Activated T-helper 1 cell treated with anti-CD3 and anti-CD28 coated beads, Interleukin-12 subunit alpha, Interleukin-12 subunit beta, Interleukin-2, Interleukin-4 antibody, amounts not matched to agents 30 ng/mL and 10 ng/mL and 1 ng/mL, durations not matched to agents 14 hours and 24 hours and 36 hours (primary cell): ENCODE data around the gene CNTFR. TPM values are rescaled to one million over a fixed set of nuclear protein-coding genes. Genes with fewer than 3 reads are reported as not detected.
A peak's percentile ranks its signal among the peaks of the same experiment; 100 is the strongest.

Experiments used
- DNase-seq: peaks from one replicate; pipeline ENCODE4 v3.0.0; 2021; ENCODE audit warnings: low spot score
- H3K27ac Mint-ChIP-seq: one replicate; pipeline ENCODE4 v1.8.0; 2021; ENCODE audit warnings: mild to moderate bottlenecking, mixed read lengths
- H3K27me3 Mint-ChIP-seq: one replicate; pipeline ENCODE4 v1.8.0; 2022; ENCODE audit warnings: mild to moderate bottlenecking, moderate library complexity, mixed read lengths; ENCODE audit not compliant: insufficient read depth
- H3K36me3 Mint-ChIP-seq: one replicate; pipeline ENCODE4 v1.8.0; 2021; ENCODE audit warnings: low read depth, mixed read lengths
- H3K4me1 Mint-ChIP-seq: one replicate; pipeline ENCODE4 v1.8.0; 2021; ENCODE audit warnings: low read depth, mixed read lengths
- H3K4me3 Mint-ChIP-seq: one replicate; pipeline ENCODE4 v1.8.0; 2021; ENCODE audit warnings: mild to moderate bottlenecking, moderate library complexity, mixed read lengths
- H3K9me3 Mint-ChIP-seq: one replicate; pipeline ENCODE4 v1.8.0; 2021; ENCODE audit warnings: mixed read lengths
- intact Hi-C: fragments of 100-400 bp; cut with micrococcal nuclease; formaldehyde crosslinking; loops from one replicate; pipeline ENCODE4 v1.15.1; 2024
- total RNA-seq: library from RNA; stranded (reverse); gene quantifications from 2 replicates; pipeline ENCODE4 v1.2.3, GENCODE V29; 2022

CNTFR gene
- total RNA-seq, 1 donor from 2014 or later, result not detected

- DNase-seq, result no peak
- peaks cover 15% of the 10 kb centered on the region for H3K36me3 Mint-ChIP-seq
- intact Hi-C loops, result loop anchor here (1.0 kb wide), 1 partner anchor 17 kb away; the partner anchor contains the start of gene RPP25L
- peaks cover 57% of the 10 kb centered on the region for H3K27me3 Mint-ChIP-seq
- H3K4me1 Mint-ChIP-seq, result peaks cover 17% of the 10 kb centered on the region
- H3K27ac Mint-ChIP-seq, result peak within 1 kb of the TSS; percentile 26
- H3K4me3 Mint-ChIP-seq, result peak within 1 kb of the TSS; percentile 80
- no peaks in the 10 kb centered on the region for H3K9me3 Mint-ChIP-seq
Observed at GRCh38 chr9:34628656-34629490, 39.3 kb upstream of the CNTFR start, which contains the start of gene ARID3C. TSS of gene ARID3C (minus strand) at chr9:34629066. CDS start at chr9:34628014, 1,052 bp downstream.

GRCh38 chr9:34627716-34628655, 38.5 kb upstream of the CNTFR start:
- Mint-ChIP-seq H3K4me1 (peaks cover 18% of the 10 kb centered on the region), H3K9me3 (no peaks in the 10 kb centered on the region), H3K27me3 (peaks cover 63% of the 10 kb centered on the region), H3K27ac (peak overlapping the region; percentile 26), H3K4me3 (peak overlapping the region; percentile 80), H3K36me3 (peaks cover 13% of the 10 kb centered on the region)
- intact Hi-C loops, result no loop called here
- DNase-seq, result no peak

GRCh38 chr9:34625186-34625486, 35.6 kb upstream of the CNTFR start:
- H3K36me3 Mint-ChIP-seq, result peaks cover 4% of the 10 kb centered on the region
- no peak for DNase-seq
- H3K4me3 Mint-ChIP-seq, result no peak overlapping the region
- intact Hi-C loops, result no loop called here
- peaks cover 30% of the 10 kb centered on the region for H3K4me1 Mint-ChIP-seq
- H3K27me3 Mint-ChIP-seq, result peaks cover 72% of the 10 kb centered on the region
- no peak overlapping the region for H3K27ac Mint-ChIP-seq
- no peaks in the 10 kb centered on the region for H3K9me3 Mint-ChIP-seq

DNA sequence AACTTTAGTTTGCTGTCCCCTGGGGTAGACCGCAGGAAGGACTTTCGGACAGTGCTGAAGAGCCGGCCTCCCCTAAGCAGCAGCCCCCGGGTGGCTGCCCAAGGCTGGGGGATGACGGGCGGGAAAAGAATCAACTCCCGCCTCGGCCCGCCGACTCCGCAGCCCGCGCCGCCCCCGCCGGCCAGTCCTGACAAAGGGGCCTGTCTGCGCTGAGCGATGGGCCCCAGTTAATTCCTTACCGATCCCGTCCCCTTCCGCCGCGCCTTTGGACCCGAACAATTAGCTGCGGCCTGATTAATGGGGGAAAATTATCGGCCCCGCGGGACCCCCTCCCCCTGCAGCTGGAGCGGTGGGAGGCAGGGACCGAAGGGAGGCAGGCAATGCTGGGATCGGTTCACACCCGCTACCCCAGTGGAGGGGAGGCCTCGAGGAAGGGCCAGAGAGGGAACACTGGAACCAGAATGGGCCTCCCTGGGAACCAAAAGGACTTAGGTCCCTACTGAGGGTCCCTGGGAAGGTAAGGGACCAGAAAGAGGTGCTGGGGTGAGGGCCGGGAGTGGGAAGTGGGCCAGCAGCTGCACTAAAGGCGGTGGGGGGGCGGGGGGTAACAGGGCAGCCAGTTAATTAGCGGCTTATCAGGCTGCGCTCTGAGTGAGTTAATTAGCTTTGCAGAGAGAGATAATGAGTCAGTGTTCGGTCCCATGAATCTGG, 35.1 kb upstream of the CNTFR start:
- DNase-seq, result no peak
- H3K9me3 Mint-ChIP-seq, result no peaks in the 10 kb centered on the region
- peaks cover 4% of the 10 kb centered on the region for H3K36me3 Mint-ChIP-seq
- no peak overlapping the region for H3K27ac Mint-ChIP-seq
- no peak overlapping the region for H3K4me3 Mint-ChIP-seq
- intact Hi-C loops, result no loop called here
- peaks cover 34% of the 10 kb centered on the region for H3K4me1 Mint-ChIP-seq
- peaks cover 67% of the 10 kb centered on the region for H3K27me3 Mint-ChIP-seq

DNA sequence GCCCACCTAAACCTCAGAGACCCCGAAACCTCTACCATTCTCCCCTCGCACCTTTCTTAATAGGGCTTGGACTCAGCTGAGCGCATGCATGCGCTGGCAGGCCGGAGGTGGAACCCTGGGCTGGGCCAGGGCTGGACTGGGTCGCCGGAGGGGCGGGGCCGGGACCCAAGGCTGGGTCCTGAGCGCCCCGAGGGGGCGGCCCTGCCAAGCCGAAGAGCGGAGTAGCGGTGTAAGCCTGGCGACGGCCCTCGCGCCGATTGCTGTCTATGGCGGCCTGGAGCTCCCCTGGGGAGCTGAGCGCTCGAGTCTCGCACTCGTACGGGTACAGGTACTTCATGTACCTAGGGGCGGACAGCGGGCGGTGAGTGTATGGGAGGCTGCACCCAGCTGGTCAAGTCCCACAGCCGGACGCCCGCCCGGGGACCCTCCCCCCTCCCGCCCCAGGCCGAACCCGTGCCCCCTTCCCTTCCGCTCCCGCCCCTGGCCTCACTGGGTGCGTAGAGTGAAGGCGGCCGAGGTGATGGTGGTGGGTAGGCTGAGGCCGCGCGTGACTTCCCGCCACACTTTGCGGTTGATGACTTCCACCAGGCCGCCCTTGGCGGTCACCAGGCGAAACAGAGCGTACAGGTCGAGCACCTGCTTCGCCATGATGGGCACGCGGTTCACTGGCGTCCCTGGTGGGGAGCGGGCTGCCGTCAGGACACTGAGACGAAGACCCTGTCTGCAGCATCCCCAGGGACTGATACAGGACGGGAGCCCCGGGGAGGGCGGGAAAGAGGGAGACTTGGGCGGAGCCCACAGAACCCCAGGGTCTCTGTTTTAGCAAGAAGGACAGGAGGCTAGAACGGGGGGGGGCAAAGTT, 34.1 kb upstream of the CNTFR start:
- Mint-ChIP-seq H3K36me3 (peaks cover 7% of the 10 kb centered on the region), H3K4me3 (no peak overlapping the region), H3K27ac (no peak overlapping the region), H3K4me1 (peaks cover 43% of the 10 kb centered on the region), H3K9me3 (no peaks in the 10 kb centered on the region), H3K27me3 (peaks cover 60% of the 10 kb centered on the region)
- no peak for DNase-seq
- intact Hi-C loops, result no loop called here

- Mint-ChIP-seq H3K4me1 (peaks cover 41% of the 10 kb centered on the region), H3K36me3 (peaks cover 17% of the 10 kb centered on the region), H3K27me3 (peaks cover 31% of the 10 kb centered on the region), H3K27ac (peak within 1 kb of the TSS; percentile 80), H3K4me3 (peak within 1 kb of the TSS; percentile 89), H3K9me3 (no peaks in the 10 kb centered on the region)
- intact Hi-C loops, result loop anchor here (1.0 to 2.0 kb wide), 5 partner anchors 8 to 1952 kb away; partner anchors contain the start of genes DNAJB5, MELK, RPP25L and SIGMAR1
- peak; percentile 91 for DNase-seq
Observed at GRCh38 chr9:34620061-34620994, 30.8 kb upstream of the CNTFR start, which contains the start of gene DCTN3. TSS of gene DCTN3 (minus strand) at chr9:34620495. CDS start at chr9:34620464, 31 bp downstream.

- Mint-ChIP-seq H3K9me3 (no peaks in the 10 kb centered on the region), H3K36me3 (peaks cover 24% of the 10 kb centered on the region), H3K4me1 (peaks cover 41% of the 10 kb centered on the region), H3K27me3 (no peaks in the 10 kb centered on the region), H3K4me3 (no peak overlapping the region), H3K27ac (no peak overlapping the region)
- intact Hi-C loops, result no loop called here
- DNase-seq, result no peak
Observed at GRCh38 chr9:34615132-34615531, 25.6 kb upstream of the CNTFR start.

DNA sequence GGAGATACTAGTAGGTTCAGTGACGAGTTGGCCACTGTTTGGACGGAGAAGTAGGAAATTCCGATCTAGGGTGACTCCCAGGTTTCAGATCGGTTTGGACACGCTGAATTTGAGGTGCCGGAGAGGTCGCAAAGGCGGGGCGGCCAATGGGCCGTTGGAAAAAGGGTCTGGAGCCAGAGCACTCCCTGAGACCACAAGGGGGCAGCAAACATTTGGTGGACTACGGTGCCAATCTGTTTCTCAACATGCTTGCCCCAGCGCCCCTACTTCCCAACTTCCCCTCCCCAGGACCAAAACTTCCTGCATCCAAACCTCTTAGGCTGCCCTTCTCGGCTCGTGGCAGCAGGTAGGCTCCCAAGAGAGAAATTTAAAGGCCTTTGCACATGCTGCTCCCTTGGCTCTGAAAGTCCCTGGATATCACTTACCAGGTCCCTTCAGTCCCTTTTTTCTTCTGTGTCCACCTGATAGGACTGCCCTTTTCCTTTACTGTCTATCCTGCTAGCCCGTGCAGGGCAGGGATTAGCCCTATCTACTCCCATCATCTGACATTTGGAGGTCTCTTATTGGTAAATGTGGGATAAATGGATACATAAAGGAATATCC, 23.4 kb upstream of the CNTFR start:
- Mint-ChIP-seq H3K27me3 (no peaks in the 10 kb centered on the region), H3K9me3 (no peaks in the 10 kb centered on the region), H3K36me3 (peaks cover 17% of the 10 kb centered on the region), H3K4me1 (peaks cover 24% of the 10 kb centered on the region), H3K27ac (peak overlapping the region; percentile 81), H3K4me3 (peak overlapping the region; percentile 95)
- intact Hi-C loops, result loop anchor here (1.0 to 5.0 kb wide), 9 partner anchors 7 to 564 kb away; partner anchors contain the start of genes ARID3C, DCTN3, DNAI1 and FAM219A
- DNase-seq, result peak; percentile 55

DNA sequence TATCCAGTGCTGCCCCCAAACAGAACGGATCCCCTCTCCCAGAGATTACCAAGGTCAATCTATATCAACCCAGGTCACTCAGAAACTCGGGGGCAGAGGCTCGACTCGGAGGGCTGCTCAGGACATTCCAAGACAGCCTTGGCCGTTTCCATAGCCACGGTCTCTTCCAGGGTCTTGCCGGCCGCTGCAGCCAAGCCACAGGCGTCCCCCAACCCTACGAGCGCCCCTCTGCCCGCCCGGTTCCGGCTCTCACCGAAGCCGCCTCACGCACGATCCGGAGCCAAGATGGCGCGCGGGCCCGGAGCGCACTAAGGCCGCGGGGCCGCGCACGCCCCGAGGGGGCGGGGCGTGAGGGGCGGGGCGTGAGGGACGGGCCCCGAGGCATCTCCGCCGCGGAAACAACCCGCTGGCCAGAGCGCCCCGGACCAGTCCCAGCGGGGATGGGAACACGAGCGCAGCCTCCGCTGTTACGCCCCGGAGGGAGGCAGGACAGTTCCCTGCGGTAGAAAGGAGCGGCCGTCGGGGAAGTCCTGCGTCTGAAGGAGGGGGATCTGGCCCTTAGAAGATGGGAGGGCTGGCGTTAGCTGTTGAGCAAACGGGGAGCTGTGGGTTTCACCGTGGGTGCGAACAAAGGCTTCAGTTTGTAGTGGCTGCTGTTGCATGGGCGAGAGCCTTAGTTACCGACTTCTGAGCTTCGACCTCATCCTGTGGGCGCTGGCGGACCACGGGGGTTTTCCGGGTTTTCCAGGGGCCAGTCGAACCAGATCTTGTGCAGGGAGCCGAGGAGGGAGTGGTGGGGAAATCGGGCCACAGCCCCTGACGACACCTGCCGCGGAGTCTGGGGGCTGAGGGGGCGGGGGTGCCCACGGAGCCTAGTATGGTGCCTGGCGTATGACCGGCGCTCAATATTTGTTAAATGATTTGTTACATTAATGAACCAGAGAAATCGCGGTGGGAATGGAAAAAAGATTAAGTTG, 22.6 kb upstream of the CNTFR start, which contains the start of gene RPP25L:
TSS of gene RPP25L (minus strand) at position 287 of the 977 bp plus-strand sequence. CDS start 801 bp downstream, outside the sequence.
- DNase-seq, result peak; percentile 84
- H3K9me3 Mint-ChIP-seq, result no peaks in the 10 kb centered on the region

More for the DNA sequence above, 22.6 kb upstream of the CNTFR start, which contains the start of gene RPP25L:
- Mint-ChIP-seq H3K4me1 (peaks cover 24% of the 10 kb centered on the region), H3K27me3 (no peaks in the 10 kb centered on the region), H3K27ac (peak within 1 kb of the TSS; percentile 96), H3K4me3 (peak within 1 kb of the TSS; percentile 95), H3K36me3 (peaks cover 17% of the 10 kb centered on the region)
- intact Hi-C loops, result loop anchor here (1.0 to 5.0 kb wide), 10 partner anchors 8 to 563 kb away; partner anchors contain the start of genes ARID3C, DCAF12, DCTN3 and DNAI1
